SK-N-SH (cell line): ENCODE measurements around the gene SDCCAG8. TPM values are rescaled to one million over a fixed set of nuclear protein-coding genes. Genes with fewer than 3 reads are reported as not detected.

ENCODE experiments used
- CTCF ChIA-PET: fragments of 300-600, 350-600 bp; formaldehyde crosslinking; extraction: SDS; loops from one replicate; lab custom pipeline; 2021; lab: Yijun Ruan, JAX
- POLR2A ChIA-PET: fragments of 350-600 bp; sonication (Branson Sonifier 250); formaldehyde crosslinking; extraction: SDS; loops from one replicate; lab custom pipeline; 2020; ENCODE audit warnings: antibody characterized with exemption, inconsistent platforms; lab: Yijun Ruan, JAX
- DNase-seq: peaks from one replicate; pipeline ENCODE4 v3.0.0; 2012
- H2AFZ ChIP-seq: fragments of 200-600 bp; sonication (generic); 2 replicates; pipeline ENCODE4 v1.8.1; 2016; ENCODE audit warnings: antibody characterized with exemption, mild to moderate bottlenecking, low read depth
- H3F3A ChIP-seq: fragments of 200-600 bp; sonication (generic); replicated peaks from 2 replicates; pipeline ENCODE3; 2016; ENCODE audit warnings: antibody characterized with exemption, mild to moderate bottlenecking; ENCODE audit not compliant: insufficient read depth
- H3K27ac ChIP-seq, 2 experiments: fragments of 200-500 bp in 1 of 2; fragments of 200-600 bp in 1 of 2; sonication (Bioruptor generic) in 1 of 2; sonication (generic), shearing (Covaris generic) in 1 of 2; 2 replicates each; pipeline versions ENCODE4 v1.5.1 to v1.6.1; 2014 to 2016; ENCODE audit warnings: low read depth in 2 of 2, inconsistent platforms in 1 of 2, low read length in 1 of 2, mild to moderate bottlenecking in 1 of 2, mixed read lengths in 1 of 2
- H3K27me3 ChIP-seq: fragments of 200-600 bp; sonication (generic), shearing (Covaris generic); 2 replicates; pipeline ENCODE4 v1.6.1; 2016; ENCODE audit warnings: mixed run types; ENCODE audit not compliant: insufficient read depth
- H3K36me3 ChIP-seq, 2 experiments: fragments of 200-500 bp in 1 of 2; fragments of 200-600 bp in 1 of 2; sonication (Bioruptor generic) in 1 of 2; sonication (generic) in 1 of 2; replicated peaks in 1 of 2; 2 replicates each; pipeline versions ENCODE3 to v1.5.1; 2014 to 2016; ENCODE audit warnings: low read length in 1 of 2, mild to moderate bottlenecking in 1 of 2; ENCODE audit not compliant: insufficient read depth in 2 of 2, control insufficient read depth in 1 of 2
- H3K4me1 ChIP-seq, 2 experiments: fragments of 200-500 bp in 1 of 2; fragments of 200-600 bp in 1 of 2; sonication (Bioruptor generic) in 1 of 2; sonication (generic), shearing (Covaris generic) in 1 of 2; 2 replicates each; pipeline versions ENCODE4 v1.5.1 to v1.6.1; 2014 to 2016; ENCODE audit warnings: low read depth in 1 of 2, low read length in 1 of 2, mixed run types in 1 of 2; ENCODE audit not compliant: insufficient read depth in 2 of 2, control insufficient read depth in 1 of 2
- H3K4me2 ChIP-seq: fragments of 200-600 bp; sonication (generic), shearing (Covaris generic); 2 replicates; pipeline ENCODE4 v1.6.1; 2017; ENCODE audit warnings: mixed run types
- H3K4me3 ChIP-seq, 2 experiments: fragments of 200-500 bp in 1 of 2; fragments of 200-600 bp in 1 of 2; sonication (Bioruptor generic) in 1 of 2; sonication (generic), shearing (Covaris generic) in 1 of 2; 2 replicates each; pipeline versions ENCODE4 v1.5.1 to v1.8.1; 2014 to 2016; ENCODE audit warnings: low read depth in 2 of 2, inconsistent platforms in 1 of 2, low read length in 1 of 2, mild to moderate bottlenecking in 1 of 2, mixed read lengths in 1 of 2, moderate library complexity in 1 of 2
- H3K79me2 ChIP-seq: fragments of 200-600 bp; sonication (generic); 2 replicates; pipeline ENCODE4 v1.8.1; 2017; ENCODE audit warnings: mild to moderate bottlenecking; ENCODE audit not compliant: insufficient read depth
- H3K9ac ChIP-seq: fragments of 200-600 bp; sonication (generic); 2 replicates; pipeline ENCODE4 v1.6.1; 2017; ENCODE audit warnings: mixed run types
- H3K9me2 ChIP-seq: fragments of 200-600 bp; sonication (generic); 2 replicates; pipeline ENCODE4 v1.6.1; 2017; ENCODE audit warnings: mixed run types
- H3K9me3 ChIP-seq: fragments of 200-600 bp; sonication (generic); 2 replicates; pipeline ENCODE4 v1.6.1; 2017; ENCODE audit warnings: mixed run types, mild to moderate bottlenecking, moderate library complexity
- H4K20me1 ChIP-seq: fragments of 200-600 bp; sonication (generic); 2 replicates; pipeline ENCODE4 v1.6.1; 2017; ENCODE audit warnings: mild to moderate bottlenecking, mixed run types; ENCODE audit not compliant: insufficient read depth
- ELF1 ChIP-seq: IDR thresholded peaks from 2 replicates; pipeline ENCODE4 v1.4.0; 2012
- FOXJ3 ChIP-seq: sonication (generic); formaldehyde crosslinking; IDR thresholded peaks from 2 replicates; pipeline ENCODE4 v1.5.1; 2020; ENCODE audit warnings: mild to moderate bottlenecking, missing genetic modification reagents
- FOXM1 ChIP-seq: IDR thresholded peaks from 2 replicates; pipeline ENCODE4 v1.4.0; 2012; ENCODE audit warnings: low read depth, mild to moderate bottlenecking
- GATA2 ChIP-seq: sonication (generic); formaldehyde crosslinking; IDR thresholded peaks from 2 replicates; pipeline ENCODE4 v1.5.0; 2020; ENCODE audit warnings: mild to moderate bottlenecking, missing genetic modification reagents
- IRF3 ChIP-seq: fragments of 150-350 bp; IDR thresholded peaks from 2 replicates; pipeline ENCODE4 v1.6.1; 2016; ENCODE audit warnings: mild to moderate bottlenecking, low read depth, low read length
- JUND ChIP-seq: IDR thresholded peaks from 2 replicates; pipeline ENCODE4 v1.4.0; 2012
- MAX ChIP-seq: IDR thresholded peaks from 2 replicates; pipeline ENCODE4 v1.4.0; 2012; ENCODE audit warnings: low read depth
- NRF1 ChIP-seq: IDR thresholded peaks from 2 replicates; pipeline ENCODE4 v1.6.1; 2012; ENCODE audit warnings: low read depth, mild to moderate bottlenecking, low read length
- PBX3 ChIP-seq: IDR thresholded peaks from 2 replicates; pipeline ENCODE4; 2012
- POLR2AphosphoS5 ChIP-seq: IDR thresholded peaks from 2 replicates; pipeline ENCODE4 v1.6.1; 2012; ENCODE audit warnings: low read depth, low read length
- RAD21 ChIP-seq: IDR thresholded peaks from 2 replicates; pipeline ENCODE4 v1.6.1; 2012; ENCODE audit warnings: mild to moderate bottlenecking, low read length
- RFX5 ChIP-seq: IDR thresholded peaks from 2 replicates; pipeline ENCODE4 v1.6.1; 2012; ENCODE audit warnings: mild to moderate bottlenecking, improper control_type of control experiment, low read length
- SIN3A ChIP-seq: IDR thresholded peaks from 2 replicates; pipeline ENCODE4 v1.6.1; 2012; ENCODE audit warnings: low read depth, mild to moderate bottlenecking, low read length, moderate library complexity, borderline replicate concordance
- SMC3 ChIP-seq: IDR thresholded peaks from 2 replicates; pipeline ENCODE4 v1.6.1; 2012; ENCODE audit warnings: low read depth, low read length, improper control_type of control experiment
- TCF12 ChIP-seq: IDR thresholded peaks from 2 replicates; pipeline ENCODE4 v1.4.0; 2012
- ZBTB33 ChIP-seq: IDR thresholded peaks from 2 replicates; pipeline ENCODE4 v1.4.0; 2012; ENCODE audit warnings: low read depth, borderline replicate concordance
- WGBS: methylation state at CpG from one replicate; pipeline ENCODE4 v1.1.6; 2017; ENCODE audit warnings: low lambda C conversion rate; 5-methylcytosine and 5-hydroxymethylcytosine counted together
- polyA plus RNA-seq, 3 experiments: library from polyadenylated mRNA; depleted of rRNA; stranded (reverse); fragments of >200 nt; gene quantifications; 2 replicates each; pipeline ENCODE4 v1.2.3, GENCODE V29; 2012

Gene SDCCAG8
- polyA plus RNA-seq, 1 of the 3 experiments (the other 2 are of a cell fraction), result 22.7 TPM

- no peak overlapping the region for H3K4me3 ChIP-seq
- no peaks in the 10 kb centered on the region for H3K79me2 ChIP-seq
- no peaks in the 10 kb centered on the region for H3K9me2 ChIP-seq
- ChIA-PET CTCF (interaction anchor here (1.2 kb wide), 1 partner anchor 26 kb away, joined by 3 read pairs; no protein-coding TSS in a partner anchor), POLR2A (no interaction called here)
- peaks cover 0 to 5% of the 10 kb centered on the region in 2 experiments for H3K36me3 ChIP-seq
- no peaks in the 10 kb centered on the region for H3K9me3 ChIP-seq
- H3F3A ChIP-seq, result peaks cover 4% of the 10 kb centered on the region
- H3K4me2 ChIP-seq, result no peak overlapping the region
- H3K4me1 ChIP-seq, result peaks cover 3 to 21% of the 10 kb centered on the region in 2 experiments; a peak in 1 of 4 replicates
- no peak for DNase-seq
- TF ChIP-seq TCF12 (no peak), MAX (no peak), FOXJ3 (CRISPR knock-in tag) (no peak), GATA2 (no peak), NRF1 (no peak), SMC3 (no peak), SIN3A (no peak), FOXM1 (no peak), IRF3 (no peak), JUND (no peak), RAD21 (no peak), ELF1 (no peak), ZBTB33 (no peak), RFX5 (no peak), PBX3 (no peak), POLR2AphosphoS5 (no peak)
- TF ChIP-seq, all 33 proteins: peak for 0
- H3K27me3 ChIP-seq, result no peaks in the 10 kb centered on the region
- WGBS, result 88% methylated on average over 20 of the region's 20 CpGs
- no peaks in the 10 kb centered on the region for H4K20me1 ChIP-seq
- no peak overlapping the region for H3K27ac ChIP-seq
- no peak overlapping the region for H3K9ac ChIP-seq
- H2AFZ ChIP-seq, result no peak overlapping the region
These were observed 232.8 kb downstream of the SDCCAG8 start for GRCh38 chr1:243488459-243489157.
